ENCODE results near the gene ATP9A.
"Not testable (repeated sequence)": the region's sequence is repeated elsewhere in the genome, so short reads cannot be mapped to it uniquely, and the experiment has no call there.

ATP9A gene

GRCh38 chr20:51593584-51593983 lies 174.6 kb downstream of the ATP9A start:
- no peak for DNase-seq

GRCh38 chr20:51592564-51592963 lies 175.6 kb downstream of the ATP9A start:
- no peak for DNase-seq

DNA sequence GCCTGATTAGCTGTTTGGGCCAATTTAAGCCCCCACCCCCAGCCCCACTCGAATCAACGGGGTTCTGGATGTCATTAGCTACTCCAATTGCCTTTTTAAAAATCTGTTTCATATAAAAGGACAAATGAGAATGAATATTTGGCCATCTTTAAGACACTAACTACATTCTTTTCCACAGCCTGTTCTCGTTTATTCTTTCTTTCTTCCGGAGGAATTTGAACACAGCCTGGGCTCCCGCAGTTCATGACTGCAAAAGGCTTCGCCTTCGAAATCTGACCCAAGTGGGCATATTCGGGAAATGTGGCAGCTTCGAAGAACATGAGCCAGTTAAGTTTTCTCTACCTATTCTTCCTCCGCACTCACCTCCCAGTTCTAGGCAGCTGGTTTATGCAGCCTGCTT lies 176.3 kb downstream of the ATP9A start:
- no peak for DNase-seq

DNA sequence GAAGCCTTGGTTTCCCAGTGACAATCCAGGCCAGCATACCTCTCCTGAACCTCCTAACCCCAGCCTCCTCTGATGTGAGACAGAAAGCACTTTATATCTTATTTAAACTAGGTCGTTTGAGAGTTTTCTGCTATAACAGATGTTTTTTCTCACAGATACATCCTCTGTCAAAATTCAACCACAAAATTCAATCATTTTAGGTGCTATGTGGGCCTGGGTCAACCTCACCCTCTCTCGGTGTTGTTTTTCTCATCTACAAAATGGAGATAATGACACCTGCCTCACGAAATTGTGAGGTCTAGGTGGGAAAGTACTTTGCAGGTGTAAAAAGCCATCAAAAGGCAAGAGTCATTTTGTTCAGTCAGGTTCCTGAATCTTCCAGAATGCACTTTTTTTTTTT lies 179.4 kb downstream of the ATP9A start:
- DNase-seq, result no peak

- DNase-seq, result no peak
Measured at GRCh38 chr20:51587145-51587544, 181.0 kb downstream of the ATP9A start.

GRCh38 chr20:51586005-51586440 lies 182.2 kb downstream of the ATP9A start:
- no peak for DNase-seq

- DNase-seq, result no peak
Measured at GRCh38 chr20:51585148-51585547, 183.0 kb downstream of the ATP9A start.

GRCh38 chr20:51584737-51585136 lies 183.5 kb downstream of the ATP9A start:
- DNase-seq, result no peak

DNA sequence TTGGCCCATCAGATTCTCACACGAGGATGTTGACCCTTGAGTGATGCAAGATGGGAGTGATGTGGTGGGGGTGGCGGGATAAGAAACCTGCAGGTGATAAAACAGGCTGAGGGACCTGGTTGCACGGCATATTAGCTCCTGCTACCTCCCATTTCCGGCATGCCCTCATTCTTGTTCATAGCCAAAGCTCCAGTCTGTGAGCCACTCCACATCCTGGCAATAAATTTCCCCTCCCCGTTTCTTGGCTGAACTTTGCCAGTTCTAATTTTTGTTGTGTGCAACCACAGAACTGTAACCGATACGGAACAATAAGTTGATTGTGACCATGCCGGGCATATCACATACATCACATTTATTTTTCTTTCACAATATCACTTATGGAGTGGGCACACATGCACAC lies 184.1 kb downstream of the ATP9A start:
- no peak for DNase-seq

- DNase-seq, result no peak
Measured at GRCh38 chr20:51583499-51583898, 184.7 kb downstream of the ATP9A start.

- DNase-seq, result no peak
Measured at GRCh38 chr20:51583073-51583472, 185.1 kb downstream of the ATP9A start.

DNA sequence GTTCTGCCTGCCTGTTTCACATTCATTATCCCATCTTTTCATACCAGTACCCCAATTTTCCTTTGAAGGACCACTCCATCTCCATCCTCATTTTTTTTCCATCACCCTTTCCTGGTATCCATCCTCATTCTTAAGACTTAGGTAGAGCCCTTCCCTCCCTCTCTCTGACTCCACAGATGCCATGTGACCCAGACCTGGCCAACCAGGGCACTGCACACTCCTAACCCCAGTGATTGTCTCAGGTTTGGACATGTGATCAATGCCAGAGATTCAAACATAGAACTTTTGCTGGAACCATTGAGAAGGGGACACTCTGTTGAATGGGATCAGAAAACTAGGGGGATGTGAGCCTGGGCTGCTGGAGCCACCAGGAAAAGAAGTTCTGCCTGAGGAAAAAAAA lies 186.6 kb downstream of the ATP9A start:
- DNase-seq, result no peak

GRCh38 chr20:51579137-51579536 lies 189.1 kb downstream of the ATP9A start:
- no peak for DNase-seq

DNA sequence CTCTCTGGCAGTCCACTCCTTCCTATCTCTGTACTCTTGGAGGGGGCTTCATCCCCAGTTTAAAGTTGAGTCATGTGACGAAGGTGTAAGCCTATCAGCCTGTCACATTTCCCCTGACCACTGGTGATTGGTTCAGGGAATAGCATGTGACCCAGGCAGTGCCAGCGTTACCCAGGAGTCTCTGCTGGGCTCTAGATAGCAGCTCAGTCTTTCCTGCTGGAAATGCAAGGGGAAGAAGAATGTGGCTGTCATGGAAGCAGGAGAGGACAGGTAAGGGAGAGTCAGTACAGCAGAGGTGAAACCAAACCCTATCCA lies 190.1 kb downstream of the ATP9A start:
- no peak for DNase-seq

GRCh38 chr20:51577432-51578144 lies 190.6 kb downstream of the ATP9A start:
- DNase-seq, result no peak

DNA sequence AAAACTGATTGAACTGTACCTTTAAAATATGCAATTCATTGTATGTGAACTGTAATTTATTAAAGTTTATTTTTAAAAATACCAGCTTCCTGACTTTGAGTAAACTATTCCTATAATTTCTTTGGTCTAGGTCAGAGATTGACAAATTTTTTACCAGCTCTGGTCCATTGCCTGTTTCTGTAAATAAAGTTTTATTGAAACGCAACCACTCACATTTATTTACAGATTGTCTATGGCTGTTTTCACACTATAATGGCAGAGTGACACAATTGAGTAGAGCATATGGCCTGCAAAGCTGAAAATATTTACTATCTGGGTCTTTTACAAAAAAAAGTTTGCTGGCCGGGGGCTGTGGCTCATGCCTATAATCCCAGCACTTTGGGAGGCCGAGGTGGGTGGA lies 192.7 kb downstream of the ATP9A start:
- DNase-seq, result no peak

- no peak for DNase-seq
Measured at GRCh38 chr20:51574248-51575033, 193.7 kb downstream of the ATP9A start.

DNA sequence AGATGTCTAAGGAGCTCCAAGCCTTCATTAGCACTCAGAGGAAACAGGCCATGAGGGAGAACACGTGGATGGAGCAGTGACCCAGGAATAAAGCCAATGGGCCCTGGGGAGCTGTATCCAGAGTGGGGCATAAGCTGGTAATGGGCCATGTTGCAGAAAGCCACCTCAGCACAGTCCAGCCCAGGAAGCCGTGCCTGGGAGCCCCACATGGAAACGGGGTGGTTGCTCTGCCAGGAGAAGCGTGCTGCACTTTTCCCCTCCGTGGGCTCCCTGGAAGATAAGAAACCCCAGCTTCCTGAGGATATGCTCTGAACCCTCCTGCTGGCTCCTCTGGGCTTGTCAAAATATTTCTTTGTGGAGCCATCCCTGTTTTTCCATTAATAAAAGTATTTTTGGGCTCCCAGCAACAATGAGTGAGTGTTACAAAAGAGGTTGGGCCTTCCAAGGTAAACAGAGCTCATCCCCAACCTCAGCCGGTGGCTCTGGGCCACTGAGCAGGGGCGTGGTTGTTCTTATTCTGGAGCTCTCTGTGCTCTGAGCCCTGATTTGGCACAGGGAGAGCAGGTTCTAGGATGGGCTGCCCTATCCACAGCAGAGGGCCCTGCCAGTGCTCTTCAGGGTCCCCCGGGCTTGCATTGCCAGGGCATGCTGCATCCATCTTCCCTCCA lies 194.5 kb downstream of the ATP9A start:
- DNase-seq, result no peak

GRCh38 chr20:51571460-51571794 lies 196.8 kb downstream of the ATP9A start:
- DNase-seq, result no peak

- no peak for DNase-seq
Measured at GRCh38 chr20:51570739-51571459, 197.3 kb downstream of the ATP9A start.

DNA sequence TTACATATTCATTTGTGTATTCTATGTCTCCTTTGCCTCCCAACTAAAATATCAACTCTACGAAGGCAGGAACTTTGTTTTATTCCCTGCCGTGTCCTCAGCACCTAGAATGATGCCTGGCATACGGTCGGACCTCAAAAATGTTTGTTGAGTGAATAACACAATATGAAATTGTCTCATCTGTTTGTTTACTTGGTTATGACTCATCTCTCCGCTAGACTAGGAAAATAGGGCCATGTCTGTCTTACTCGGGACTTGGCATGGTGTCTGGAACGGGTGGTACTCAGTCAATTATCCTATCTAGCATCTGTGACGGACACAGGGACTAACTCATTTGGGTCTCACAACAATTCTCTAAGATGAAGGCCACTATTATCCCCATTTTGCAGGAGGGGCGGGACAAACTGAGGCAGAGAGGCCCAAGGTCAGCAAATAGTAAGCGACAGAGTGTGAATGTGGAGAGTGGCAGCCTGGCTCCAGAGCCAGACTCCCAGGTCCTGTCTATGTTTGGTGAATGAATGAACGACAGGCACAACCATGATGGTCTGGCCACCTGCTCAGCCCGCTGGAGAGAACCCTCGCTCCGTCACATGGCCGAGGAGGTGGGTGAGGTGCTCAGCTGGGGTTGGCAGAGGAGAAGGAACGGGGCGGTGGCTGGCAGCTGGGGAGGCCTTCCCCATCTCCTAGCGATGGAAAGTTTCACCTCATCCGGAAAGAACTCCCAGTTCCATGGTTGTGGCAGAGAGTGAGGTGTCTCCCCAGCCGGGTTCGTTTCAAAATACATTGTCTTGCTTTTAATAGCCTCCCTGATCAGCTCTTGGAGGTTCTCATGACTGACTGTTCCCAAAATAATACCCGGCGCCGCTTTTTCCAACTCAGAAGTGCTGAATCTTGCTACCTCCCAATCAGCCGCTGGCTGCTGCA lies 198.1 kb downstream of the ATP9A start:
- DNase-seq, result no peak

- DNase-seq, result not testable (repeated sequence)
Measured at GRCh38 chr20:51568533-51568932, 199.7 kb downstream of the ATP9A start.

All from CD4-positive, alpha-beta T cell treated with Interferon gamma for 1 hour (primary cell).